Stimulated activated CD8-positive, alpha-beta memory T cell treated with anti-CD3 and anti-CD28 coated beads, Interleukin-7, amount 100 ng/mL, for 48 hours (primary cell): Measurements from ENCODE around the gene CTDNEP1.
"Not testable (repeated sequence)": the region's sequence is repeated elsewhere in the genome, so short reads cannot be mapped to it uniquely, and the experiment has no call there.

Experiments used
- DNase-seq, 2 donors: peaks; one replicate each; pipeline ENCODE4 v3.0.0-alpha.2; 2020; ENCODE audit warnings: low read depth in 1 of 2; ENCODE audit errors: extremely low read depth in 1 of 2

CTDNEP1 gene

DNA sequence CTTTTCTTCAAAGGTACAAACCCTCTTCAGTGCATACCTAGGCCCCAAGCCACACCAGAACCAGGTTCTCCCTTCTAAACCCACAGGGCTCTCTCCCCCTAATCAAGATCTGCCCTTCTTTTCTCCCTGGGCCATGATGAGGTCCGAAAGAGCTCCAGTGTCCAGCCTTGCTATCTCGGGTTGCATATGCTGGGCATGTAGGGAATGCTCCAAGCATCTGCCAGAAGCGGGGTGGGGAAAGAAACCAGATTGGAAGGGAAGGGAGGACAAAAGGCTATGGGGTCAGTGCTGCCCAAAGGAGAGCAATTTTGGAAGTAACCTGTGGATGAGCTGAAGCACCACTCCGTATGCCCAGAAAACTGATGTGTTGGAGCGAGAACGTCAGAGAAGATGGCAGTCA, 2.3 kb downstream of the CTDNEP1 start:
- no peak for DNase-seq

- no peak for DNase-seq
These were observed 2.7 kb downstream of the CTDNEP1 start for GRCh38 chr17:7248796-7249195.

DNA sequence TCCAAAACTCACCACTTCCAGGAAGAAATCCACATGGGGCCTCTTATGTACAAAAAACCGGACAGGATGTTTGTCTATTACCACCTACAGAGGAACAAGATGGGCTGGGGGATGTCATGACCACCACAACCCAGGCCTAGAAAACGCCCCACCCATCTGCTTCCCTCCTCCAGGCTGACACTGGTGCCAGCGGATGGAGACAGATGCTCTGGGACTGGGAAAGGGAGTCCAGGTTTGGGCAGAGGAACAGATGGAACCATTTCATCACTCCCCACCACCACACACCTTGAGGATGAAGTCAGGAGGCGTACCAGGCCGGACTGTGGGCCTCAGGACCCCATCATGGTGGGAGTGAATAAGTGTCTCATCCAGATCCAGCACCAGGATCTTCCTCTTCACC, 4.8 kb downstream of the CTDNEP1 start:
- DNase-seq, result no peak

- DNase-seq, result not testable (repeated sequence)
These were observed 7.7 kb downstream of the CTDNEP1 start for GRCh38 chr17:7243838-7244237.

DNA sequence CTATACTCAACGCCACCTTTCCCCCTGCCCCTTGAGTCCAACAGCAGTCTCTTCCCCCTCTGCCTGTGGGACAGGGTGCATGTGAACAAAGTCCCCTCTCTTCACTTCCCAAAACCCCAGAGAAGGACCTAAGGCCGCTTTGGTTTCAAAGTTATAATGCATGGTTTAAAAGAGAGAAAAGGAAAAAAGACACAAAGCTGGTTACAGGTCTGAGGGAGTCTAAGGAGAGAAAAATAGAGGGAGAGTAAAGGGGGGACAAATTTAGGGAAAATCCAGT, 8.1 kb downstream of the CTDNEP1 start:
- no peak for DNase-seq

- peak; percentile 82 to 84 for DNase-seq
These were observed 8.6 kb downstream of the CTDNEP1 start for GRCh38 chr17:7242717-7243452.

DNA sequence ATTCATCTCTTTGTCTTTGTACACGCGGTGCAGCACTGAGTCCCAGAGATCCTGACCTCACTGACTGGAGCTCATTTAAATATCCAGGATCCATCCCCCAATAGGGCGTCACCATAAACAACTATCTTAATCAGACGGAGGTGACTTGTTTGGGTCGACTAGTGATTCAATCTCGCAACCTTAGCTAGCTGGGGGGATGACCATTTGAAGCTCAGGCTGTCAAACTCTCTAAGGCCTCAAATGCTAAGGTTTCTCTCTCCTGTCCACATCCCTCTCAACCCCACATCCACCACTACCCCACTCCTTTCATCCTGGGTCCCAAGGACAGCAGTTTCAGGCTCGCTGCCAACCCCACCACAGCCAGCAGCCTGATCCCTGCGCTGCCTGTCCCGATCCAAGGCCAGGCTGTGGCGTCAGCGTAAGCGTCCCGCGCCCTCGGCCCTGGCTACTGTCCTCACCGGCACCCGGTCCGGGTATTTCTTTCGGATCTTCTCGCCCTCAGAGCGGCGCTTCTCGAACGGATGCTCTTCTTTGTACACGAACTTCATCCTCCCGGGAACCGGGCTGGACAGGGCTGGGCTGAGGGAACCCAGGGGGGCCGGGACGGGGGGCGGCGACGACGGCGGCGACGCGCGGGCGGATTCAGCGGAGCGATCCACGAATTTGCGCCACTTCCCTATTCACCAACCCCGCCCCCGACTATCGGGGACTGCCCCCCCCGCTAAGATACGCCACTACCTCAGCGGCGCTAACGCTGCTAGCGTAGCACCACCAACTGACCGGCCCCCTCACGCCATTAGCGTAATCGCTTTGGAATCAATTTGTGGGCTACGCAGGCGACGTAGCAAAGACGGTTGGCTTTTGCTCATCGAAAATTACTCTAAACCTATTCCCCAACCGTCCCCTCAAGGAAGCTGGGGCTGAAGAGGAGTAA, 9.5 kb downstream of the CTDNEP1 start, which contains the start of gene GABARAP:
TSS of gene GABARAP (minus strand) at position 667 of the 934 bp plus-strand sequence. CDS start at position 548, 119 bp downstream.
- peak; percentile 80 to 83 for DNase-seq

- no peak for DNase-seq
These were observed 10.3 kb downstream of the CTDNEP1 start for GRCh38 chr17:7241090-7241733.

GRCh38 chr17:7240375-7240774, 11.2 kb downstream of the CTDNEP1 start:
- DNase-seq, result no peak

- peak; percentile 96 for DNase-seq
These were observed 12.2 kb downstream of the CTDNEP1 start, which contains the start of gene PHF23 for GRCh38 chr17:7239091-7240027. PHF23 (minus strand) TSS chr17:7239457; CDS start chr17:7239279, 178 bp downstream.

DNA sequence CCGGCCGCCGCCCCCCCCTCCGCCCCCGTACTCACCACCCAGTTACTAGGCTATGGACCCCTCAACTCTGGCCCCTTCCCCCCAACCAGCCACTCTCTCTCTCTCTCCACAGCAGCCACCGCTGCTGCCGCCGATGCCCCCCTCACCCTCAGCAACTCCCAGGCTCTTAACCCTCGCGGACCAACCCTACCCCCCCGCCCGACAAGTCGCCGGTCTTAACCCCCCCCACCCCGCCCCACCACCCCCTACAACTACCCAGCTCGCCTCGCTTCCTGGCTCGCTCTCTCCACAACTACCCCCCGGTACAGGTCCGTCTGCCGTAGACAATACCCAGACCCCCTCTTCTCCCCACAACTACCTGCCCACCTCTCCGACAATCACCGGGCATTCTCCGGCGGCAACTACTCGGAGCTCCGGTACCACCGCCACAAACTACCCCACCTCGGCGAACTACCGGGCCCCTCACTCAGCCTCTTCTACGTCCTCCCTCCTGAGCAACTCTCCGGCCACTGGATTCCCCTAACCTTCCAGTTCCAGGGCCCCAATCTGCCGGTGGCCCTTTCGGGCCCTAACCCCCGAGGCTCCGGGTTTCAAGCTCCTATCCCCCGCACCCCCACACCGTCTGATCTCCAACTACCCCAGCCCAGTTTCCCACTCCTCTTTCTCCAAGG, 13.0 kb downstream of the CTDNEP1 start:
- DNase-seq, result no peak

- DNase-seq, result peak; percentile 79 to 86
These were observed 13.6 kb downstream of the CTDNEP1 start for GRCh38 chr17:7237761-7238419.

- DNase-seq, result no peak
These were observed 14.2 kb downstream of the CTDNEP1 start for GRCh38 chr17:7237266-7237760.

GRCh38 chr17:7236808-7237207, 14.7 kb downstream of the CTDNEP1 start:
- no peak for DNase-seq

- no peak for DNase-seq
These were observed 15.6 kb downstream of the CTDNEP1 start for GRCh38 chr17:7235693-7236665.

GRCh38 chr17:7234083-7234951, 17.2 kb downstream of the CTDNEP1 start, which contains the start of gene DVL2:
DVL2 (minus strand) TSS chr17:7234517; CDS start chr17:7234262, 255 bp downstream.
- DNase-seq, result peak; percentile 91

DNA sequence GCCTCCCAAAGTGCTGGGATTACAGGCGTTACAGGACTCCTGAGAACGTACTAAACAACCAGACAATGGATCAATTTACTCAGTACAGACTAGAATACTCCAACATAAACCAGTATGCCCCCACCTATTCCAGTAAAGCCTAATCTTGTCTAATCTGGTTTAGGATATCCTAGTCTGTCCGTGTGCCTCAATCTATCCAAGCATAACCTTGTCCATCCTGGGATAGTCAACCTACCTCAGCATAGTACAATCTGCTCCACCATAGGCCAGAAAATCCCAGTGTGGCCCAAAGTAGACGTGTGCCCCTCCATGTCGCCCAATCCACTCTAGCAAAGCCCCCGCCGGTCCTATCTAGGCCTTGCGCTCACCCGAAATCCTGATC, 17.8 kb downstream of the CTDNEP1 start:
- DNase-seq, result no peak
